Measurements from ENCODE around the gene OR8I2.
"Not testable (repeated sequence)": the region's sequence is repeated elsewhere in the genome, so short reads cannot be mapped to it uniquely, and the experiment has no call there.

Gene OR8I2

GRCh38 chr11:56093008-56093407 is at the start of gene OR8I2:
Gene OR8I2, plus strand, starts transcription at chr11:56093308. Its CDS starts 0 bp downstream, at chr11:56093308.
- DNase-seq = no peak

GRCh38 chr11:56045538-56045937 is 47.6 kb upstream of the OR8I2 start:
- no peak for DNase-seq

GRCh38 chr11:56048480-56048879 is 44.6 kb upstream of the OR8I2 start:
- DNase-seq = no peak

- DNase-seq = no peak
Measured at GRCh38 chr11:56049487-56049886, 43.6 kb upstream of the OR8I2 start.

GRCh38 chr11:56056366-56056765 is 36.7 kb upstream of the OR8I2 start:
- DNase-seq = not testable (repeated sequence)

- not testable (repeated sequence) for DNase-seq
Measured at GRCh38 chr11:56057661-56058237, 35.4 kb upstream of the OR8I2 start.

GRCh38 chr11:56058260-56058780 is 34.8 kb upstream of the OR8I2 start:
- not testable (repeated sequence) for DNase-seq

- DNase-seq = no peak
Measured at GRCh38 chr11:56066980-56067379, 26.1 kb upstream of the OR8I2 start.

- DNase-seq = no peak
Measured at GRCh38 chr11:56089697-56090096, 3.4 kb upstream of the OR8I2 start.

- DNase-seq = no peak
Measured at GRCh38 chr11:56103210-56103737, 10.2 kb downstream of the OR8I2 start, which contains the start of gene OR8H2. Gene OR8H2, plus strand, starts transcription at chr11:56103687. Its CDS starts 1,356 bp downstream, at chr11:56105043.

- DNase-seq = no peak
Measured at GRCh38 chr11:56122073-56122472, 29.0 kb downstream of the OR8I2 start, which contains the start of gene OR8H3. Gene OR8H3, plus strand, starts transcription at chr11:56122373. Its CDS starts 0 bp downstream, at chr11:56122373.

- DNase-seq = no peak
Measured at GRCh38 chr11:56140151-56140661, 47.1 kb downstream of the OR8I2 start, which contains the start of gene OR8J3. Gene OR8J3, minus strand, starts transcription at chr11:56140201. Its CDS starts 2,483 bp downstream, at chr11:56137718.

- not testable (repeated sequence) for DNase-seq
Measured at GRCh38 chr11:56143681-56144080, 50.6 kb downstream of the OR8I2 start.

Data from NCI-H1417 treated with DMSO at 0.1 percent for 48 hours (cell line).